ENCODE data around the gene HSPA14. TPM values are rescaled to one million over a fixed set of nuclear protein-coding genes. Genes with fewer than 3 reads are reported as not detected.

The HSPA14 gene
- total RNA-seq, 1 donor from 2014 or later: 41.8 TPM

DNA sequence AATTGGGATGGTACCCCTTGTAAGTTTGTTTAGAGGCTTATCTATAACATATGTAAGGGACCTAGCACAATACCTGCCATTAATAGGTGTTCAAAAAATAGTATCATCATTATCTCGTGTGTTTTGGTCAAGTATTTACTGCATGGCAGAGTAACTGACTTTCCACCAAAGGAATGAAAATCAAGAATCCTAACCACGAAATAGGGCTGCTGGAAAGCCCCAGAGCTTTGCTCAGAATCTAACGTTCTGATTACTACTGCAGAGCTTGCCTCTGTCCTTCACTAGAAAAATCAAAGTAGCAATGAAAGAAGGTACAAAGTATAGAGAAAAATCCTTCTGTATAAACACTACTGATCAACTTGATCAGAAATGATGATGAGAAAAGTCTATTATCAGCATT is 80.9 kb downstream of the HSPA14 start:
- no peak overlapping the region for H3K4me3 Mint-ChIP-seq

More for the DNA sequence above, 80.9 kb downstream of the HSPA14 start:
- no peaks in the 10 kb centered on the region for H3K9me3 ChIP-seq (ENCODE audit: low read depth)
- Mint-ChIP-seq H3K27ac (no peak overlapping the region), H3K4me1 (no peaks in the 10 kb centered on the region), H3K27me3 (ENCODE audit: insufficient read depth, low read depth) (no peaks in the 10 kb centered on the region), H3K36me3 (peaks cover 75% of the 10 kb centered on the region), H3K9me3 (peaks cover 40% of the 10 kb centered on the region)
- no peak for DNase-seq (ENCODE audit: low spot score)
- H4K20me1 ChIP-seq (ENCODE audit: low read depth): no peaks in the 10 kb centered on the region
- H3K4me1 ChIP-seq: no peaks in the 10 kb centered on the region
- no peak overlapping the region for H3K4me3 ChIP-seq
- no peak for TF ChIP-seq EZH2phosphoT487 (IDR thresholded peaks at IDR 0.05)
- no peak for TF ChIP-seq EZH2 (IDR thresholded peaks at IDR 0.05)
- TF ChIP-seq, protein P1, sequence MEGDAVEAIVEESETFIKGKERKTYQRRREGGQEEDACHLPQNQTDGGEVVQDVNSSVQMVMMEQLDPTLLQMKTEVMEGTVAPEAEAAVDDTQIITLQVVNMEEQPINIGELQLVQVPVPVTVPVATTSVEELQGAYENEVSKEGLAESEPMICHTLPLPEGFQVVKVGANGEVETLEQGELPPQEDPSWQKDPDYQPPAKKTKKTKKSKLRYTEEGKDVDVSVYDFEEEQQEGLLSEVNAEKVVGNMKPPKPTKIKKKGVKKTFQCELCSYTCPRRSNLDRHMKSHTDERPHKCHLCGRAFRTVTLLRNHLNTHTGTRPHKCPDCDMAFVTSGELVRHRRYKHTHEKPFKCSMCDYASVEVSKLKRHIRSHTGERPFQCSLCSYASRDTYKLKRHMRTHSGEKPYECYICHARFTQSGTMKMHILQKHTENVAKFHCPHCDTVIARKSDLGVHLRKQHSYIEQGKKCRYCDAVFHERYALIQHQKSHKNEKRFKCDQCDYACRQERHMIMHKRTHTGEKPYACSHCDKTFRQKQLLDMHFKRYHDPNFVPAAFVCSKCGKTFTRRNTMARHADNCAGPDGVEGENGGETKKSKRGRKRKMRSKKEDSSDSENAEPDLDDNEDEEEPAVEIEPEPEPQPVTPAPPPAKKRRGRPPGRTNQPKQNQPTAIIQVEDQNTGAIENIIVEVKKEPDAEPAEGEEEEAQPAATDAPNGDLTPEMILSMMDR (IDR thresholded peaks at IDR 0.05): no peak
- H3K79me2 ChIP-seq (ENCODE audit: low read depth): no peaks in the 10 kb centered on the region
- H2AFZ ChIP-seq (replicated peaks): no peak overlapping the region
- no peaks in the 10 kb centered on the region for H3F3A ChIP-seq (ENCODE audit: low read depth)
- H3K4me2 ChIP-seq: no peak overlapping the region
- H3K27ac ChIP-seq: no peak overlapping the region
- H3K9ac ChIP-seq: no peak overlapping the region
- H3K27me3 ChIP-seq: no peaks in the 10 kb centered on the region
- peaks cover 23% of the 10 kb centered on the region for H3K36me3 ChIP-seq

Other genes with a start within 250 kb of the HSPA14 start
- gene FAM107B, start 63.4 kb upstream of the HSPA14 start, total RNA-seq (ENCODE audit: low replicate concordance): 26.5 and 43.0 TPM in 2 replicates
- gene CDNF, start 269 bp upstream of the HSPA14 start, total RNA-seq (ENCODE audit: low replicate concordance): 1.8 and 5.2 TPM in 2 replicates
- gene MSANTD7, start within 50 bp of the HSPA14 start, total RNA-seq (ENCODE audit: low replicate concordance): 17.6 and 18.8 TPM in 2 replicates
- 67.9 and 112 TPM in 2 replicates for gene SUV39H2, start 40.6 kb downstream of the HSPA14 start, total RNA-seq (ENCODE audit: low replicate concordance)
- gene DCLRE1C, start 115.8 kb downstream of the HSPA14 start, total RNA-seq (ENCODE audit: low replicate concordance): 4.5 and 5.3 TPM in 2 replicates
- gene MEIG1, start 121.1 kb downstream of the HSPA14 start, total RNA-seq (ENCODE audit: low replicate concordance): not detected in 2 replicates
- not detected in 2 replicates for gene OLAH, start 205.6 kb downstream of the HSPA14 start, total RNA-seq (ENCODE audit: low replicate concordance)

Measured in neural progenitor cell (in vitro differentiated cells).